Trophoblast cell (in vitro differentiated cells and primary cell): ENCODE results near the gene LDLRAD4.

Source experiments
- DNase-seq, 2 donors: peaks; one replicate each; pipeline ENCODE4 v3.0.0-alpha.2; 2016
- H2AFZ ChIP-seq: 2 replicates; pipeline ENCODE4 v1.6.1; 2013; ENCODE audit warnings: low read length, moderate library complexity, mild to moderate bottlenecking; ENCODE audit not compliant: insufficient read depth, poor library complexity
- H2AK5ac ChIP-seq: 2 replicates; pipeline ENCODE4 v1.6.1; 2013; ENCODE audit warnings: mild to moderate bottlenecking, low read length
- H2BK120ac ChIP-seq: 2 replicates; pipeline ENCODE4 v1.6.1; 2013; ENCODE audit warnings: low read length, mild to moderate bottlenecking, moderate library complexity; ENCODE audit not compliant: insufficient read depth, poor library complexity
- H2BK12ac ChIP-seq: 2 replicates; pipeline ENCODE4 v1.6.1; 2013; ENCODE audit warnings: mild to moderate bottlenecking, low read length, moderate library complexity
- H2BK5ac ChIP-seq: 2 replicates; pipeline ENCODE4 v1.6.1; 2013; ENCODE audit warnings: low read length, low read depth, moderate library complexity, mild to moderate bottlenecking; ENCODE audit not compliant: poor library complexity
- H3K14ac ChIP-seq: 2 replicates; pipeline ENCODE4 v1.6.1; 2013; ENCODE audit warnings: mild to moderate bottlenecking, low read length
- H3K18ac ChIP-seq: 2 replicates; pipeline ENCODE4 v1.6.1; 2013; ENCODE audit warnings: mild to moderate bottlenecking, low read length
- H3K23ac ChIP-seq: 2 replicates; pipeline ENCODE4 v1.6.1; 2013; ENCODE audit warnings: low read length
- H3K27ac ChIP-seq: 2 replicates; pipeline ENCODE4 v1.5.1; 2013; ENCODE audit warnings: low read depth, mild to moderate bottlenecking, inconsistent platforms, low read length, moderate library complexity
- H3K27me3 ChIP-seq: 2 replicates; pipeline ENCODE4 v1.6.1; 2013; ENCODE audit warnings: inconsistent platforms, mild to moderate bottlenecking, low read length, moderate library complexity; ENCODE audit not compliant: insufficient read depth
- H3K36me3 ChIP-seq, 2 experiments: 1 replicate in 1 of 2; 2 replicates in 1 of 2; pipeline ENCODE4 v1.6.1; 2013; ENCODE audit warnings: low read length in 2 of 2, mild to moderate bottlenecking in 2 of 2, moderate library complexity in 1 of 2; ENCODE audit not compliant: insufficient read depth in 2 of 2, control insufficient read depth in 1 of 2
- H3K4ac ChIP-seq: 2 replicates; pipeline ENCODE4 v1.6.1; 2013; ENCODE audit warnings: low read depth, mild to moderate bottlenecking, low read length, moderate library complexity
- H3K4me1 ChIP-seq, 2 experiments: 1 replicate in 1 of 2; 2 replicates in 1 of 2; pipeline ENCODE4 v1.6.1; 2013; ENCODE audit warnings: low read length in 2 of 2, mild to moderate bottlenecking in 2 of 2, moderate library complexity in 1 of 2; ENCODE audit not compliant: insufficient read depth in 2 of 2, control insufficient read depth in 1 of 2
- H3K4me2 ChIP-seq: 2 replicates; pipeline ENCODE4 v1.6.1; 2013; ENCODE audit warnings: inconsistent platforms, mild to moderate bottlenecking, low read length, moderate library complexity
- H3K4me3 ChIP-seq: 2 replicates; pipeline ENCODE4 v1.5.1; 2013; ENCODE audit warnings: mild to moderate bottlenecking, low read depth, low read length, inconsistent platforms
- H3K79me1 ChIP-seq: one replicate; pipeline ENCODE4 v1.6.1; 2013; ENCODE audit warnings: low read length
- H3K79me2 ChIP-seq: 2 replicates; pipeline ENCODE4 v1.6.1; 2013; ENCODE audit warnings: low read length, mild to moderate bottlenecking; ENCODE audit not compliant: control insufficient read depth, insufficient read depth, poor library complexity
- H3K9ac ChIP-seq: 2 replicates; pipeline ENCODE4 v1.6.1; 2013; ENCODE audit warnings: mild to moderate bottlenecking, low read length
- H3K9me3 ChIP-seq: 2 replicates; pipeline ENCODE4 v1.6.1; 2013; ENCODE audit warnings: low read depth, mild to moderate bottlenecking, control low read depth, inconsistent platforms, low read length; ENCODE audit not compliant: insufficient read depth
- H4K12ac ChIP-seq: 2 replicates; pipeline ENCODE4 v1.6.1; 2013; ENCODE audit warnings: low read depth, mild to moderate bottlenecking, low read length, moderate library complexity
- H4K8ac ChIP-seq: 2 replicates; pipeline ENCODE4 v1.6.1; 2013; ENCODE audit warnings: low read depth, mild to moderate bottlenecking, low read length, moderate library complexity
- H4K91ac ChIP-seq: one replicate; pipeline ENCODE4 v1.6.1; 2013; ENCODE audit warnings: low read depth, mild to moderate bottlenecking, low read length, moderate library complexity
- whole genome bisulfite sequencing: extraction: QIAGEN DNeasy Blood & Tissue Kit; methylation state at CpG from one replicate; pipeline ENCODE4 v1.1.7; 2013; ENCODE audit warnings: missing lambda C conversion rate; ENCODE audit not compliant: insufficient read length, insufficient coverage; ENCODE audit errors: extremely low coverage; 5-methylcytosine and 5-hydroxymethylcytosine counted together

LDLRAD4 gene

DNA sequence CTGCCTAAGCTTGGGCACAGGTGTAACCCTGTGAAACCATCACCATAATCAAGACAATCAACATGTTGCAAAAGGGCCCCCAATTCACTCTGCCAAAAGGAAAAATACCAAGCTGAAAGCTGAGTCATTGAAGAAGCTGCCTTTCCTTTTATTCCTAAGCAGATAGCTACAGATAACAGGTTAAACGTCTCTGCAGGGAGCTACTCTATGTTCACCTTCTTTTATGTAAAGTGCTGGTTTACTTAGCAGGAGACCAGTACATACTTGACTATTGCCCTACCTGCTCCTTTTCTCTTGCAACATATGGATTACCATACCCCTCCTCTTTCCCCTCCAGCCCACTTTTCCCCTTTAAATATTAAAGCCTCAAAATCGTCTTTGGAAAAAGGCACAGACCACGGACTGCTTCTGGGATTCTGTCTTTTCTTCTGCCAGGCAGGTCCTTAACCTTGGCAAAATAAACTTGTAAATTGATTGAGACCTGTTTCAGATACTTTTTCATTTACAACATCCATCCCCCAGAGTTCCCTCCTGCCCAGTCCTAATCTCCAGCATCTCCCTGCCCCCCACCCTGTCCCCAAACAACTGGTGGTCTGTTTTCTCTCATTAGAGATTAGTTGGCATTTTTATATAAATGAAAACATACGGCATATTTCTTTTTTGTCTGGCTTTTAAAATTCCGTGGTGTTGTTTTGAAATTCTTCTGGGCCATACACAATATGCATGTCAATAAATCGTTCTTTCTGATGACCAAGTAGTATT lies 37.8 kb upstream of the LDLRAD4 start:
- Histone ChIP-seq H2AFZ (no peak overlapping the region), H3K9me3 (no peaks in the 10 kb centered on the region), H4K12ac (no peak overlapping the region), H3K4ac (no peak overlapping the region), H2BK120ac (no peak overlapping the region), H3K27ac (no peak overlapping the region), H3K18ac (no peak overlapping the region), H3K4me1 (peaks cover 0 to 2% of the 10 kb centered on the region in 2 experiments), H3K79me2 (no peaks in the 10 kb centered on the region), H3K23ac (no peak overlapping the region), H3K14ac (no peak overlapping the region), H3K9ac (no peak overlapping the region), H3K79me1 (no peaks in the 10 kb centered on the region), H2AK5ac (no peak overlapping the region), H3K4me3 (no peak overlapping the region), H3K36me3 (no peaks in the 10 kb centered on the region), H3K27me3 (no peaks in the 10 kb centered on the region), H4K8ac (no peak overlapping the region), H3K4me2 (no peak overlapping the region), H4K91ac (no peak overlapping the region), H2BK12ac (no peak overlapping the region), H2BK5ac (no peak overlapping the region)
- DNase-seq = peak in 1 of 2 donors; percentile 38
- WGBS = no CpG with 5 or more reads among the region's 6 CpGs

DNA sequence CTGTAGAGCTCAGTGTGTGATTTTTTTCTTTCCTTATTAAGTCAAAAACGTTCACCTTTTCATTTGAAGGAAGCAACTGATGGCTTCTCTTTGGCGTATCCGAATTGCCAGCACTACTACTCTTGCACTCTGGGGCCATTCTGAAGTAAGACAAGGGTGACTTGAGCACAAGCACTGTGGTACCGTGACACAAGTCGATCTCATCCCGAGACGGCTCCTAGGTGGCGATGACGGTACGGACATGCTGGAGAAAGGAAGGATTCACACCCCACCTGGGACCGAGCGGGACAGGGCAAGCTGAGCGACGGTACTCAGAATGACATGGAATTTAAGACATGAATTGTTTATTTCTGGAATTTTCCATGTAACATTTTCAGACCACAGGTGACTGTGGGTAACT lies 36.8 kb upstream of the LDLRAD4 start:
- Histone ChIP-seq H2AFZ (no peak overlapping the region), H3K79me1 (no peaks in the 10 kb centered on the region), H3K4me2 (no peak overlapping the region), H2BK120ac (no peak overlapping the region), H2BK5ac (no peak overlapping the region), H3K9ac (no peak overlapping the region), H3K14ac (no peak overlapping the region), H3K23ac (no peak overlapping the region), H3K4ac (no peak overlapping the region), H3K27me3 (no peaks in the 10 kb centered on the region), H2BK12ac (no peak overlapping the region), H3K4me1 (peaks cover 0 to 2% of the 10 kb centered on the region in 2 experiments), H3K18ac (no peak overlapping the region), H3K27ac (no peak overlapping the region), H4K91ac (no peak overlapping the region), H3K4me3 (no peak overlapping the region), H3K79me2 (no peaks in the 10 kb centered on the region), H3K36me3 (no peaks in the 10 kb centered on the region), H4K8ac (no peak overlapping the region), H4K12ac (no peak overlapping the region), H3K9me3 (no peaks in the 10 kb centered on the region), H2AK5ac (no peak overlapping the region)
- no CpG with 5 or more reads among the region's 14 CpGs for WGBS
- DNase-seq = peak in 1 of 2 donors; percentile 13

GRCh38 chr18:13183359-13183758 lies 35.2 kb upstream of the LDLRAD4 start:
- Histone ChIP-seq H3K18ac (no peak overlapping the region), H3K79me1 (no peaks in the 10 kb centered on the region), H2BK120ac (no peak overlapping the region), H3K4me2 (no peak overlapping the region), H3K4me1 (peaks cover 0 to 2% of the 10 kb centered on the region in 2 experiments), H4K8ac (no peak overlapping the region), H4K12ac (no peak overlapping the region), H3K36me3 (no peaks in the 10 kb centered on the region), H3K4ac (no peak overlapping the region), H2AK5ac (no peak overlapping the region), H2BK5ac (no peak overlapping the region), H3K9me3 (no peaks in the 10 kb centered on the region), H3K9ac (no peak overlapping the region), H3K14ac (no peak overlapping the region), H3K27me3 (no peaks in the 10 kb centered on the region), H3K23ac (no peak overlapping the region), H3K79me2 (no peaks in the 10 kb centered on the region), H4K91ac (no peak overlapping the region), H2AFZ (no peak overlapping the region), H3K27ac (no peak overlapping the region), H2BK12ac (no peak overlapping the region), H3K4me3 (no peak overlapping the region)
- WGBS = no CpG with 5 or more reads among the region's 5 CpGs
- no peak for DNase-seq

DNA sequence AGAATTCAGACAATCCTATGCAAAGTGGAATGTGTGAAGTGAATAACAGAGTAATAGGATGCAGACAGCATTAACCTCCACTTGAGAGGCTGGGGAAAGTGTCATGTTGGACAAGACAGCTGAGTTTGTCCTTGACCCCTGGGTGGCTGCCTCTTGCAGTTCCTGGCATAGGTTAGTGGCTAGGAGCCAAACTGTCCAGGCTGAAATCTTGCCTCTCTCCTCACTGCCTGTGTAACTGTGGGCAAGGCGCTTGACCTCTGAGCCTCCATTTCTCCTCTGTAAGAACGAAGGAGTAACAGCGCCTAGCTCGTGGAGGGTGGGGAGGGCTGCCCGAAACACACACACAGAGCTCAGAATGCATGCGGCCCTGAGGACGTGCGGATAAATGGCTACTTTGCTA lies 34.8 kb upstream of the LDLRAD4 start:
- Histone ChIP-seq H3K18ac (no peak overlapping the region), H4K12ac (no peak overlapping the region), H3K79me2 (no peaks in the 10 kb centered on the region), H3K36me3 (no peaks in the 10 kb centered on the region), H2BK5ac (no peak overlapping the region), H4K8ac (no peak overlapping the region), H3K79me1 (no peaks in the 10 kb centered on the region), H3K4me3 (no peak overlapping the region), H3K27ac (no peak overlapping the region), H3K14ac (no peak overlapping the region), H2BK120ac (no peak overlapping the region), H2AK5ac (no peak overlapping the region), H3K23ac (no peak overlapping the region), H2BK12ac (no peak overlapping the region), H3K9me3 (no peaks in the 10 kb centered on the region), H3K4me2 (no peak overlapping the region), H3K4me1 (peaks cover 0 to 2% of the 10 kb centered on the region in 2 experiments), H4K91ac (no peak overlapping the region), H3K9ac (no peak overlapping the region), H3K4ac (no peak overlapping the region), H3K27me3 (no peaks in the 10 kb centered on the region), H2AFZ (no peak overlapping the region)
- DNase-seq = no peak
- WGBS = no CpG with 5 or more reads among the region's 8 CpGs
